ENCODE data around the gene THBS2.

Gene THBS2

GRCh38 chr6:169173532-169174268 lies 79.9 kb downstream of the THBS2 start:
- no peaks in the 10 kb centered on the region for H4K20me1 ChIP-seq (ENCODE audit: insufficient read depth, low read length)
- no peaks in the 10 kb centered on the region for H3K36me3 ChIP-seq (replicated peaks; ENCODE audit: insufficient read depth, low read length)
- H3K4me3 ChIP-seq (ENCODE audit: low read length): no peak overlapping the region
- H3F3A ChIP-seq (ENCODE audit: insufficient read depth, low read length): no peaks in the 10 kb centered on the region
- H3K4me1 ChIP-seq (ENCODE audit: low read length): no peaks in the 10 kb centered on the region
- H3K9ac ChIP-seq (ENCODE audit: low read length): no peak overlapping the region
- H3K4me2 ChIP-seq (ENCODE audit: low read depth, low read length): no peak overlapping the region
- no peaks in the 10 kb centered on the region for H3K27me3 ChIP-seq (replicated peaks; ENCODE audit: insufficient read depth, low read length)
- H2AFZ ChIP-seq (ENCODE audit: low read length): no peak overlapping the region
- H3K9me3 ChIP-seq (replicated peaks; ENCODE audit: insufficient read depth, low read length): no peaks in the 10 kb centered on the region
- H3K79me2 ChIP-seq (ENCODE audit: low read length): no peaks in the 10 kb centered on the region
- TF ChIP-seq, protein P1, sequence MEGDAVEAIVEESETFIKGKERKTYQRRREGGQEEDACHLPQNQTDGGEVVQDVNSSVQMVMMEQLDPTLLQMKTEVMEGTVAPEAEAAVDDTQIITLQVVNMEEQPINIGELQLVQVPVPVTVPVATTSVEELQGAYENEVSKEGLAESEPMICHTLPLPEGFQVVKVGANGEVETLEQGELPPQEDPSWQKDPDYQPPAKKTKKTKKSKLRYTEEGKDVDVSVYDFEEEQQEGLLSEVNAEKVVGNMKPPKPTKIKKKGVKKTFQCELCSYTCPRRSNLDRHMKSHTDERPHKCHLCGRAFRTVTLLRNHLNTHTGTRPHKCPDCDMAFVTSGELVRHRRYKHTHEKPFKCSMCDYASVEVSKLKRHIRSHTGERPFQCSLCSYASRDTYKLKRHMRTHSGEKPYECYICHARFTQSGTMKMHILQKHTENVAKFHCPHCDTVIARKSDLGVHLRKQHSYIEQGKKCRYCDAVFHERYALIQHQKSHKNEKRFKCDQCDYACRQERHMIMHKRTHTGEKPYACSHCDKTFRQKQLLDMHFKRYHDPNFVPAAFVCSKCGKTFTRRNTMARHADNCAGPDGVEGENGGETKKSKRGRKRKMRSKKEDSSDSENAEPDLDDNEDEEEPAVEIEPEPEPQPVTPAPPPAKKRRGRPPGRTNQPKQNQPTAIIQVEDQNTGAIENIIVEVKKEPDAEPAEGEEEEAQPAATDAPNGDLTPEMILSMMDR (IDR thresholded peaks at IDR 0.05; ENCODE audit: low read length): no peak
- TF ChIP-seq EZH2 (optimal IDR thresholded peaks at IDR 0.05; ENCODE audit: low read depth, low read length) (no peak), EZH2phosphoT487 (IDR thresholded peaks at IDR 0.05; ENCODE audit: low read length) (no peak)
- no peaks in the 10 kb centered on the region for H3K9me2 ChIP-seq (replicated peaks; ENCODE audit: insufficient read depth, low read length)
- DNase-seq: no peak
- no peak overlapping the region for H3K27ac ChIP-seq (ENCODE audit: low read length)

DNA sequence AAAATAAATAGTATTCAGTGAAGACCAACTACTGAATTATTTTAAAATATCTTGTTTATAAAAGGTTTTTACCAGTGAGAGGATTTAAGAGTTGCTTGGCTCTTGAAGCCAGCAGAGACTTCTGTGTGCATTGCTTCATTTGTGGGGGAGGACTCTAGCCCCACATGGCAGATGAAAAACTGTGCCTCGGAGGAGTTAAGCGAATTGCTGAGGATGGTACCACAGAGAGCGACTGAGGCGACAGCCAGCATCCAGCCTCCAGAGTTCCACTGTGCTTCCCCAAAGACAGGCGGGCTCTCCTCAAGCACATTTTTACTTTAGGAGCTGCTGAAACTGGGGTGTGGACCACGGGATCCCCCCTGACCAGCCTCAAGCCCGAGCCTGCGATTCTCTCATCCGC lies 80.7 kb downstream of the THBS2 start:
- Histone ChIP-seq H3K79me2 (ENCODE audit: low read length) (no peaks in the 10 kb centered on the region), H3K4me2 (ENCODE audit: low read depth, low read length) (no peak overlapping the region), H3K4me3 (ENCODE audit: low read length) (no peak overlapping the region), H3K27ac (ENCODE audit: low read length) (no peak overlapping the region), H3K27me3 (replicated peaks; ENCODE audit: insufficient read depth, low read length) (no peaks in the 10 kb centered on the region), H3F3A (ENCODE audit: insufficient read depth, low read length) (no peaks in the 10 kb centered on the region), H3K4me1 (ENCODE audit: low read length) (no peaks in the 10 kb centered on the region), H3K9me2 (replicated peaks; ENCODE audit: insufficient read depth, low read length) (no peaks in the 10 kb centered on the region), H3K9ac (ENCODE audit: low read length) (no peak overlapping the region), H3K9me3 (replicated peaks; ENCODE audit: insufficient read depth, low read length) (no peaks in the 10 kb centered on the region), H2AFZ (ENCODE audit: low read length) (no peak overlapping the region), H3K36me3 (replicated peaks; ENCODE audit: insufficient read depth, low read length) (no peaks in the 10 kb centered on the region), H4K20me1 (ENCODE audit: insufficient read depth, low read length) (no peaks in the 10 kb centered on the region)
- DNase-seq: no peak
- TF ChIP-seq, protein P1 (IDR thresholded peaks at IDR 0.05; ENCODE audit: low read length): no peak
- no peak for TF ChIP-seq EZH2phosphoT487 (IDR thresholded peaks at IDR 0.05; ENCODE audit: low read length)
- no peak for TF ChIP-seq EZH2 (optimal IDR thresholded peaks at IDR 0.05; ENCODE audit: low read depth, low read length)

DNA sequence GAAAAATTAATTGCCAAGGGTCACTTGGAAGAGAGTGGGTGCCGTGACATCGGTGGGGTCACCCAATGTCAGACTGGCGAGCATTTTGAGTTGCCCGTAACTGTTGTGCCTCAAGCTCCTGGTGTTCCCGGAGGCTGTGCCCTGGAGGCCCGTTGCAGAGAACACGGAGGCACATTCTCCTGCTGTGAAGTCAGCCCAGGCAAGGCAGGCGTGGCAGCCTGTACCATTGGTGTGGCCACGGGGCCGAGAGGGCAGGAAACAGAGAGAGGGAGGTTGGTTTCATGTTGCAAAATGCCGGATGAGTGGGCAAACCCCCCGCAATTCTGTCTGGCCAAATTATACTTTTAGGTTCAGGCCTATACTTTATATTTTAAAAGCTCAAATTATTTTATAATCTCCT lies 81.2 kb downstream of the THBS2 start:
- DNase-seq: no peak

More for the DNA sequence above, 81.2 kb downstream of the THBS2 start:
- no peaks in the 10 kb centered on the region for H3K9me2 ChIP-seq (replicated peaks; ENCODE audit: insufficient read depth, low read length)
- no peaks in the 10 kb centered on the region for H3F3A ChIP-seq (ENCODE audit: insufficient read depth, low read length)
- H3K27me3 ChIP-seq (replicated peaks; ENCODE audit: insufficient read depth, low read length): no peaks in the 10 kb centered on the region
- H3K79me2 ChIP-seq (ENCODE audit: low read length): no peaks in the 10 kb centered on the region
- H2AFZ ChIP-seq (ENCODE audit: low read length): no peak overlapping the region
- H3K4me1 ChIP-seq (ENCODE audit: low read length): no peaks in the 10 kb centered on the region
- no peak overlapping the region for H3K4me2 ChIP-seq (ENCODE audit: low read depth, low read length)
- no peak overlapping the region for H3K9ac ChIP-seq (ENCODE audit: low read length)
- H3K4me3 ChIP-seq (ENCODE audit: low read length): no peak overlapping the region
- H3K27ac ChIP-seq (ENCODE audit: low read length): no peak overlapping the region
- TF ChIP-seq EZH2phosphoT487 (IDR thresholded peaks at IDR 0.05; ENCODE audit: low read length): no peak
- no peak for TF ChIP-seq EZH2 (optimal IDR thresholded peaks at IDR 0.05; ENCODE audit: low read depth, low read length)
- TF ChIP-seq, protein P1 (IDR thresholded peaks at IDR 0.05; ENCODE audit: low read length): no peak
- no peaks in the 10 kb centered on the region for H3K36me3 ChIP-seq (replicated peaks; ENCODE audit: insufficient read depth, low read length)
- H4K20me1 ChIP-seq (ENCODE audit: insufficient read depth, low read length): no peaks in the 10 kb centered on the region
- H3K9me3 ChIP-seq (replicated peaks; ENCODE audit: insufficient read depth, low read length): no peaks in the 10 kb centered on the region
